ENCODE measurements around the gene PRSS56.

Gene PRSS56

GRCh38 chr2:232486558-232487384 lies 33.4 kb upstream of the PRSS56 start:
- no peak for DNase-seq

DNA sequence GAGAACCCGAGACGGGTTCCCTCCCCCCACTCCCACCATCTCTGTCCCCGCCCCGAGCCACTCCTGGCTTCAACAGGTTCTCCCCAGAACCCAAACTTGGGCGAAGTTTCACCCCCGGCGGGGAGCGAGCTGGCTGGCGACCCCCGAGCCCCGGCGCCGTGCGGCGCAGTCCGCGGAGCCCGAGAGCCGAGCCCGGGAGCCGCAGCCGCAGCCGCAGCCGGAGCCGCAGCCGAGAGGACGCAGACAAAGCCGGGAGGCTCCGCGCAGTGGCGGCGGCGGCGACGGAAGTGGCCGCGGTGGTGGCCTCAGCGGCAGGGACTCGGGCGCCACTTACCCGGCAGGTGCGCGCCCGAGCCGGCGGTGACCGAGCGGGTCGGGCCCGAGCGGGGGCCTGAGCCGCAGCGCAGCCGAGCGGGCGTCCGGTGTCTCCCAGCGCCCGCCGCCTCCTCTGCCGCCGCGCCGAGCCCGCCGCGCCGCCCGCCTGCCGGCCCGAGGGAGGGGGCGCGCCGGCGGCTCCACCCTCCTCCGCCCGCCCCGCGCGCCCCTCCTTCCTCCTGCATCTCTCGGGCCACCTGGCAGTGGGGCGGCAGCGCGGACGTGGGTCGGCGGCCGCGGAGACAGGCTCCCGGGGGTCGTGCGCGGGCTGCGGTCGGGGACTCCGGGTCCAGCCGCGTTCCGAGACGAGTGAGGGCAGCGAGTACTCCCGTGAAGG lies 32.6 kb upstream of the PRSS56 start, which contains the start of gene ECEL1:
Gene ECEL1, minus strand, starts transcription at position 450 of the 712 bp plus-strand sequence. CDS start 1,181 bp downstream, outside the sequence.
- DNase-seq, result peak; percentile 15

DNA sequence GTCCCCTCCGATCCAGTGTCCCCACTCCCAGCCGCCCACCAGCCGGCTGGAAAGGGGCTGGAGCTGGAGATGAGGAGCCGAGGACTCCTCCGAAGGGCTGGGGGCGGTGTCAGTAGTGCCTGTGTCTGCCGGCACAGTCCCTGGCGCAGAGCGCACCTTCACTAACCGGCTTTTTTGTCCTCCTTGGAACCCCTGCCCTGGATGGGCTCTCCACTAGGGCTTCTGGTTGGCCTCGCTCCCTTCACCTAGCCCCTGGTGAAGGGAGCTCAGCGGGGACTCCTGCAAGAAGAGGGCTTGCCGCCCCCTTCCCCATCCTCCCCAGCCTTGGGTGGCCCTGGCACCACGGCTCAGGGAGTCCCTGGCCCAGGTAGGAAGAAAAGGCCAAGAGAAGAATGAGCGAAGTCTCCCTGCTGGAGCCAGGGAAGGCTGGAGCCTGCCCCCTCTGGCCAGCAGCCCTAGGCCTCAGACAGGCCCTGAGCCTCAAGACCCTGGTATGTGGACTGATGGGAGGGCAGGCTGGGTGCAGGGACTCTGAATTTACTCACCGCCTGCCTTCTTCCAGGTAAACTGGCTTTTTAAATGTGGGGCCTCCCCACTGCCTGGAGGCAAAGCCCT lies 32.0 kb upstream of the PRSS56 start:
- no peak for DNase-seq

DNA sequence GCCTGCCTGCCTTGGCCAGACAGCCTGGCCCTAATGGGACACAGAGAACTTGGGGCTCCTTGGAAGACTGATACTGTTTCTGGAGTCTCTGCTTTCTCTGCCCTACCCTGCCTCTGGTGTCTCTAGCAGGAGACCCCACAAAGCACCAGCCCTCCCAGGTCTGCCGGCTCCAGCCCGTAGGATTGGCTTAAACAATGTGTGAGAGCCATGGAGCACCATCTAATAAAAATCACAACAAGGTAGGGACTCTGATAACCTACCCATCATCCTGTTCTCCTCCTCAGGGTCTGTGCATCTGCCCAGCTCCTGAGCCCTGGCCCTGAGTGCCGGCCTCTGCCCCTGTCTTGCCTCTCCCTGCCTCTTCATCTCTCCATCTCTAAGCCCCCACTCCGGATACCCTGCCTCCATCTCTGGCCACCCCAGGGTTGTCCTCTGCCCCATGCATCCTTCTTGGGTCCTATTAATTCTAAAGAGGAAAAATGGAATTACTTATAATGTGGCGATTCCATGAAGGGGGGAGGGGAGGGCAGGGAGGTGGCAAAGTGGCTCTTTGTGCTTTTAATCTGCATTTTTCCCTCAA lies 31.4 kb upstream of the PRSS56 start:
- DNase-seq, result no peak

DNA sequence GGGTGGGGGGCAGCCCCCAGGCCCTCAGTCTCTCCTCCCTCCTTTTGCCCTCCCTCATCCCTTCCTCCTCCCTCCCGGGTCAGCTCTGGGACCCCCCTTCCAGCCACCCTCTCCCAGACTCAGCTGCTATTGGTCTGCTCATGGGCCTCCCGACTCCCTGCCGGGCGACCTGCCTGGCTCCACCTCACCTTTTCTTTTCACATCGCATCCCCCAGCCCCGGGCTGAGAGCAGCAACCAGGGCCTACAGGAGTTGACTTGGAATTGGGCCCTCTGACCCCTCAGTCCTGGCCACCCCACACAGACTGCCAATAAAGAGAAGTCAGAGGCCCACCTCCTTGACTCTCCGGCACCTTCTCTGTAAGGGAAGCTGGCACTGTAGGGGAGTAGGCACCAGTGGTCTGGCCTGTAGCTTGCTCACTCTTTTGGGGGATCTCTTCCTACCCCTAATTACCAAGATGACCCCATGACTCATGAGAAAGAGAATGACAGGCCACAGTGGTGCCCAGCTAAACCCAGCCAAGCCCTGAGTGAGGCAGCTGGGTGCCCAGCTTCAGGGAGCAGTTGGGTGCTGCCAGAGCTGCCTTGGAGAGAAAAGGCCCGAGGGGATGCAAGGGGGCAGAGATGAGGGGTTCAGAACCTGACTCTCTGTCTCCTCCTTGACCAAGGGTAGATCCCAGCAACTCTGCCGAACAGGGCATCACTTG lies 30.5 kb upstream of the PRSS56 start:
- no peak for DNase-seq

DNA sequence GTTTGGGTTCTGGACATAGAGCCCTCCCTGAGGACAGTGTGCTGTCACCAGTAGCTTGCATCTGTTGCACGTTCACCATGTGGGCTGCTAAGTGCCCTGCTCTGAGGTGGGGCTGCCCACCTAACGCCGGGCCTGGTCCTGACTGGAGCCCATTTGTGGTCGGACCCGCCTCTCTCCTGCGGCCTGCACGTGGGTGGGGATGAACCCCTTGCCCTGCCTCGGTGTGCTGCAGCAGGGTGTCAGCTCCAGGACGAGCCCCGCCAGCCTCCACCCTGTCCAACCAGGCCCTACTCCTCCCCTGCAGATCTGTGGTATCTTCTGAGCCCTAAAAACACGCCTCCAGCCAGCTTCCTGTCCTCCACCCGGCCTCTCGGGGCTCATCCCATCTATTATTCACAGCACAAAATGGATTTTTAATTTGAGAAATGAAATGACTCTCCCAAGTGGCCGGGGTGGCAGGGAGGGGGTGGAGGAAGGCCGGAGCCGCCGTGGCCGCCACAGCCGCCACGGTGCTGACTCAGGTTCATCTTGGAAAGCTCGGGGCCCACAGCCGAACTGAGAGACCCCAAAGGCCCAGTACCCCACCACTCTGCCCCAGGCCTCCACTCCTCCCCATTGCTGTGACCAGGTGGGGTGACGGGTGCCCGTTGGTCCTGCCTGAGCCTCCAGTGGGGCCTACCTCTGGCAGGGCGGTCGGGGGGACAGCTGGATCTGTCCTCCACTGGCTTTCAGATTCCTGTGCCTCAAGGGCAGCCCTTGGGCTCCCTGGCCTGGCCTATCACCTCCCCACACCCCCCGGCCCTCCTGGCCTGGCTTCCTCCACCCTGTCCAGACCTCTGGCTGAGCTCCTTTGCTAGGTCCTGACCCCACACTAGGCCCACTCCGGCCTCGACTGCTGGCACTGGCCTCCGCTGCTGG lies 29.7 kb upstream of the PRSS56 start:
- DNase-seq, result no peak

DNA sequence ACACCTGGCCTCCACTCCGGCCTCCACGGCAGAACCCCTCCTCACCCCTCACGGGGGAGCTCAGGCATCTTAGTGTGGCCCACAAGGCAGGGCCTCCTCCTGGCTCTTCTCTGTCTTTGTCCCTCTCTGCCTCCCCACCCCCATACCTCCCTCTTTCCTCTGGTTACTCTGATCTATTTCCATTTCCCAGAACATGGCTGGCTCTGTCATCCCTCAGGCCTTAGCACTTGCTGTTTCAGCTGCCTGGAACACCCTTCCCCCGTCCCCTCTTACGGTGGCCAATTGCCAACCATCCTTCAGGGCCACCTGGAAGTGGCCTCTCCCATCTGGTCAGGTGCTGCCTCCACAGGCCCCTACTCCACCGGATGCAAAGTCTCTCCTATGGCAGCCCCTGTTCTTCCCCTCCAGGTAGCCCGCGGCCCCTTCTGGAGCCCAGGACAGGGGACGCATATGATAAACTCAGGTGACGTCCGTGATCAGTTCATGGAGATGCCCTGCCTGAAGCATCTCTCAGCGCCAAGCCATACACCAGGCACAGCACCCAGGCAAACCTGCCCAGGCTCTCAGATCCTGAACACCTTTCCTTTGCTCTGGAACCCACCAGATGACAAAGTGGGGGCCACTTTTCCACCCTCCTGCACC lies 28.9 kb upstream of the PRSS56 start:
- DNase-seq, result no peak

DNA sequence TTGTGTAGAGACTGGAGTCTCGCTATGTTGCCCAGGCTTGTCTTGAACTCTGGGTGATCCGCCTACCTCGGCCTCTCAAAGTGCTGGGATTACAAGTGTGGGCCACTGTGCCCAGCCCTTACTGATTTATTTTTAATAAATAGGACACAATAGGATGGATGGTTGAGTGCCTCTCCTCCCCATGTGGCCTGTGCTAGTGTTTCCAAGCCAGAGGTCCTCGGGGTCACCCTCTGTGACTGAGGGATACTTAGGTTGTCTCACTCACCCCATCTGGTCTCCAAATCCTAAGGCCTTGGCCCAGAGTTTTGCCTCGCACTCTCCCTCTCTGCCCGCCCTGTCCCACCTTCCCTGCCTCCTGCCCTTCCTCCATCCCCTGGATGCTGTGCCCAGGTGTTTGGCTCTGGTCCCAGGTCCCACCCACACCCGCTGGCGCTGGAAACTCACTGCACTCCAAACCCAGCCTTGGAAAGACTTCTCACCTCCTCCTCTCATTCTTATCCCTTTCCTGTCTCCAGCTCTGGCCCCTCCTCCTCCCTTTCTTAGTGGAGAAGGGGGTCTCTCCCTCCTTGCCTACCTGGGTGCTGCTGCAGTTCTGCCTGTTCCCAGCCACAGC lies 27.8 kb upstream of the PRSS56 start:
- no peak for DNase-seq

DNA sequence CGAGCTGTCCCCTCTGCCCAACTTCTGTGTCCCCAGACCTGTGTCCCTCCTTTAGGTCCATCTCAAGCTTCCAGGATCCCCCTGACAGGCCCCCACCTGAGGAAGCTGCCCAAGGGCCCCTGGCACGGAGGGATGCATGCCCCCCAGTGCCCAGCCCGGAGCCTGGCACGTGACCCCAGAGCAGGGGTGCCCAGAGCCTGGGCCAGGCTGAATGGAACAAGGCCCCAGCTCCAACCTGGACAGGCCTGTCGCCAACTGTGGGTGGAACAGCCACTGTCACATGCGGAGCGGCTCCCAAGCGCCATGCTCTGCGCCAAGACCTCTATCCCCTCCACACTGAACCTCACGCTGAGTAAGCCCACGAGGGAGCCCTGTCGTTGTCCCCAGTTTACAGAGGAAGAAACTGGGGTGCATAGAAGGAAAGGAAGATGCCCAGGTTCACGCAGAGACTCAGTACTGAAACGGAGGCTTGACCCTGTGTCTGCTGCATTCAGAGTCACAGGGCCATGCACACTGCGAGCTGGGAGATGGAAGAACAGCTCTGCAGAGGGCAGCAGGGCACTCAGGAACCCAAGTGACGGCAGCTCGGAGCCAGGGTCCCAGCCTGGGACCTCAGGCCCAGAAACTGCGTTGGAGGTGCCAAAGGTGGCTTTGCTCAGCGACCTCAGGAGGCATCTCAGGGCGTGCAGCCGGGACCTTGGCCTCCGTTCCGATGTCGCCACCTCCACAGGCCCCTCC lies 27.1 kb upstream of the PRSS56 start:
- DNase-seq, result no peak

GRCh38 chr2:232493701-232494474 lies 26.3 kb upstream of the PRSS56 start:
- DNase-seq, result no peak

- DNase-seq, result no peak
These were observed 25.6 kb upstream of the PRSS56 start for GRCh38 chr2:232494542-232494941.

- no peak for DNase-seq
These were observed 24.9 kb upstream of the PRSS56 start for GRCh38 chr2:232495292-232495691.

GRCh38 chr2:232496501-232497270 lies 23.5 kb upstream of the PRSS56 start:
- no peak for DNase-seq

- no peak for DNase-seq
These were observed 22.8 kb upstream of the PRSS56 start for GRCh38 chr2:232497348-232497747.

DNA sequence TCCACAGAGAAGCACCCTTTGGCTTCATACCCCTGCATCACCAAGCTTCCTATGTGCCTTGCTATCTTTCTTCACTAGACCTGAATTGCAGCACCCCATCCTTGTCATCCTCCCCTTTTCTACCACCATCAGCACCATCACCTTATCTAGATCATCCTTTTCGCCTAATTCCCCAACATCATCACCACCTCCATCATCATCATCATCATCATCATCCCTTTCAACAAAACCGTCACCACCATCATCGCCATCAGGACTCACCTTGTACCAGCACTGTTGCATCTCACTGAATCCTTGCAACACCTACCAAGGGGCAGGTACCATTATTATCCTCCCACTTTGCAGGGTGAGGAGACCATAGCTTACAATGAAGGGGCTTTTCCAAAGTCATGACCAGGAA lies 21.7 kb upstream of the PRSS56 start:
- no peak for DNase-seq

DNA sequence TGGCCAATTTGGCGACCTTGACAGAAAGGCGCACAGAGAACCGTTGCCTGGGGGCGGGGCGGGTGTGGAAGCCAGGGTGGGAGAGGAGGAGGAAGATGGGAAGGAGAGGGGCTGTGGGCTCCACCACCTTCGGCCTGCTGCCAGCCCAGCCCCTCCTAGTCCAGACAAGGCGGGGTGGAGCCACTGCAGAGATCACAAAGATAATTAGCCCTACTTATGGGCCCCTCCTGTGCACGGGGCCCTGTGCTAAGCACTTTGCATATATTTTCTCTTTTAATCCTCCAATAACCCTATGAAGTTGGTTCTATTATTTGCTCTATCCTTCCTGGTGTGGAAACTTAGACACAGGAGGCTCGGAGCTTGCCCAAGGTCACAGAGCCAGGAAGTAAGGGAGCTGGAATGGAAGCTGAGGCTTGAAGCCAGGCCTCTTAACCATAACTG lies 18.8 kb upstream of the PRSS56 start:
- no peak for DNase-seq

DNA sequence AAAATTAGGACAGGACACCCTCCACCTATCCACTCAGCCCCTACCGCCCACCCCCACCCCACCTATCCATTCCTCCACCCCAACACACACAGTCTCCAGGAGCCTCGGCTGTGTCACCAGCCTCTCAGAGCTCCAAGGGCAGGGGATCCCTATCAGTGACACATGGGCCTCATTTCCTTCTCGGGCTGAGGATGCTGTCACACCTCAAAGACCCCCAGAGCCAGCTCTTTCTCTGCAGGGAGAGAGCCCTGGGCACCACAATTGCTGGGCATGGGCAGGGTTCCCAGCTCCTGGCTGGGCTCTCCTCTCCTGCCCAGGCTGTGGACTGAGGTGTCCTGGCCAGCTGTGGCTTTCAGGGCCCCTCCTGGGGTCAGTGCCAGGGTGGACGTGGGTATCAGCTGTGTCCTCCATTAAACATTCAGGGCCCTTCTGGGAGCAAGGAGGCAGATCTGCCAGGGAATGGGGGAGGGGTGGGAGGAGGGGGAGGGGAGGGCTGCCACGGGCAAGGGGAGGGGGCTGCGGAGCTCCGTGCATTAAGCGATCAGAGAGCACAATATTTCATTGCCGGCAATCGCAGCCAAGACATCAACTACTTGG lies 18.3 kb upstream of the PRSS56 start:
- no peak for DNase-seq

DNA sequence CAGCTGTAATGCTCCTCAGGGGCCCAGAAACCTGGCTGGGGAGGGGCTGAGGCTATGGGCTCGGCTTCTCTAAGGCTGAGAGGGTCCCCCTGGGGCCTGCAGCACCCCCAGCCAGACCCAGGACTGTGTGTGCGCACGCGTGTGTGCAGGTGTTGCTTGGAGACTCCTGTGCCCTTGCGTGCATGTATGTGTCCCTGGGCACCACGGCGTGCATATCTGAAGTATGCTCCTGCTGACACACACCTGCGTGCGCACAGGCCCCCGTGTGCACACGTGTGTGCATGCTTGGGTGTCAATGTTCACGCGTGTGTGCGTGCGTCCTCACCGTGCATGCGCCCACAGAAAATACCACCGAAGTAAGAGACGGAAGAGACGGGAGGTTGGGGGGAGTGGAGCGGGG lies 17.7 kb upstream of the PRSS56 start:
- peak; percentile 40 for DNase-seq
